Fibroblast of skin of left biceps (primary cell): ENCODE measurements around the gene LETM1.

ENCODE experiments used
- DNase-seq, 2 experiments: peaks; one replicate each; pipeline ENCODE4 v3.0.0-alpha.2; 2013; ENCODE audit warnings: low read depth in 2 of 2

The LETM1 gene

DNA sequence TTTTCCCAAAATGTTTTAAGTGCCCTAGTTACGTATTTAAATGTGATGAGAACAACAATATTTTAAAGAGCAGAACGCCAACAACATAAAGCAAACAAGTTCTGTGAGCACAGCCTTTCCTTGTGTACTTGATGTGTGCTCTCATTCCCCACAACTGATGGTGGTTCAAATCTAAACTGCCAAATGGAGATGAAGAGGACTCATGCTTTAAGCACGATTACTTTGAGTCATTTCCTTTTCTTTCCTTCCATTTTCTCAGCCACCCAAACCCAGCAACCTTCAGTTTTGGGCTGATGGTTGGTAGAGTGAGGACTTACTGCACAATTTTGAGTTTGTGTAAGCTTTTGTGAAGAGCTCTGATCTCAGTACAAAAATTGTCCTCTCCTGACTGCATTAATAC is 16.9 kb upstream of the LETM1 start:
- DNase-seq, result peak; percentile 24 to 25

DNA sequence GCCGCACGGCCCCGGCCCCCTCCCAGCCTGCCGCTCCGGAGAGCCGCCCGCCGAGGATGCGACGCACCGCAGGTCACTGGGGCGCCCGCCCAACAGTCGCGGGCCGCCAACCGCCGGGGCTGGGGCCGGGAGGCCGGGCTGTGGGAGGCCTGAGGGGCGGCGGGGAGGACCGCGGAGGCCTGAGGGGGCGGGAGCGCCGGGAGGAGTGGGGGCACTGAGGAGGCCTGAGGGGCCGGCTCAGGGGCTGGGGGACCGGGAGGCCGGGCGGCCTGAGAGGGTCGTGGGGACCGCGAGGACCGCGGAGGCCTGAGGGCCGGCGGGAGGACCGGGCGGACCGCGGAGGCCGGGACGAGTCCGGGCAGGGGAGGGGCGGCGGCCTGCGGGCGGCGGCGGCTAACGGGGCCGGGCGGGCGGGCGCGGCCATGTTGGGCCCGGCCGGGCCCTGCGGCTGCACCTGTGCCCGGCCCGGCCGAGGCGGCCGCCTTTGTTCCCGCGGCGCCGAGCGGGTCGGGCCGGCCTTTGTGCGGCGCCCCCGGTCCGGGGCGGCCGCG is 15.6 kb upstream of the LETM1 start:
- DNase-seq, result no peak

- DNase-seq, result peak; percentile 74 to 80
These were observed 14.9 kb upstream of the LETM1 start, which contains the start of gene NSD2 for GRCh38 chr4:1870578-1871443. Gene NSD2 (plus strand): TSS chr4:1871393. CDS start chr4:1900655, 29,262 bp downstream.

DNA sequence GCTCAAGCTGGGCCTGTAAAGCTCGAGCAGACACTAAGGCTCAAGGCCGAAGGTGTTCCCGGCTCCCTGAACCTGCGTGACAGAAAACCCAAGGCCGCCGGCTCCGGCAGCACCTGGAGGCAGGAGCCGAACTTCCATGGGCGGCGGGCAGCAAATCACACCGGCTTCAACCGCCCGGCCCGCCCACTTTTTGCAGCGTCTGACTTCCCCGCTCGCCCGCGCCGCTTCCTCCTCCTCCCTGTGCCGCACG is 14.3 kb upstream of the LETM1 start:
- DNase-seq, result peak in 1 of 2 experiments; percentile 25

DNA sequence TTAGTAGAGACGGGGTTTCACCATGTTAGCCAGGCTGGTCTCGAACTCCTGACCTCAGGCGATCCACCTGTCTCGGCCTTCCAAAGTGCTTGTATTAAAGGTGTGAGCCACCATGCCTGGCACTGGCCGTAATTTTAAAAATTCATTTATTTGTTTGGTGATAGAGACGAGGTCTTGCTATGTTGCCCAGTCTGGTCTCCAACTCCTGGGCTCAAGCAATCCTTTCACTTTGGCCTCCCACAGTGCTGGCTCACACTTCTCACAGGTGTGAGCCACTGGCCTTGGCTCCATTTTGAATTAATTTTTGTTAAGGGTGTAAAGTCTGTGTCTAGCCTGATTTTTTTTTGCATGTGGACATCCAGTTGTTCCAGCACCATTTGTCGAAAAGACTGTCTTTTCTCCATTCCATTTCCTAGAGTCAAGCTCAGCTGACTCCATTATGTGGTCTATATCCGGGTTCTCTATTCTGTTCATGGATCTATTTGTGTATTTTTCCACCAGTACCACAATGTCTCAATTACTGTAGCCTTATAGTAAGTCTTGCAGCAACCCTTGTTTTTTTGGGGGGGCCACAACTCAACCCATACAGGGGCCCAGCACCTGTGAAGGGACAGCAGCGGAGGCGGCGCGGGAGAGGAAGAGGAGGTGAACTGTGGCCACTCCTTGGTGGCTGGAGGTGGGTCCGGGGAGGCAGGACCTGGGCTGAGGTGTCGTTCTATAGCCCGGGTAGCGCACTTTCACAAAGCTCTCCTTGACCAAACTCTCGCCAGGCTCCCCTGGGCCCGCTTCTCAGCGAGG is 13.8 kb upstream of the LETM1 start:
- no peak for DNase-seq

- DNase-seq, result no peak
These were observed 13.0 kb upstream of the LETM1 start for GRCh38 chr4:1868912-1869311.

DNA sequence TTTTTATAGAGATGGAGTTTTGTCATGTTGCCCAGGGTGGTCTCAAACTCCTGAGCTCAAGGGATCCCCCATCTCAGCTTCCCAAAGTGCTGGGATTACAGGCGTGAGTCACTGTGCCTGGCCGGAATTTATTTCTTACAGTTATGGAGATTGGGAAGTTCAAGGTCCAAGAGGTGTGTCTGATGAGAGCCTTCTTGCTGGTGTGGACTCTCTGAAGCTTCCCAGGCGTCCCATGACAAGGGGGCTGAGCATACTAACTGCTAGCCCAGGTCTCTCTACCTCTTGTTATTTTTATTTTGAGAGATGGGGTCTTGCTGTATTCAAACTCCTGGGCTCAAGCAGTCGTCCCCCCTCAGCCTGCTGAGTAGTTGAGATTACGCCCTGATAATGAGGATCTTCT is 12.3 kb upstream of the LETM1 start:
- DNase-seq, result no peak

- DNase-seq, result no peak
These were observed 10.3 kb upstream of the LETM1 start for GRCh38 chr4:1866189-1866661.

GRCh38 chr4:1864076-1865008 is 8.4 kb upstream of the LETM1 start:
- no peak for DNase-seq

DNA sequence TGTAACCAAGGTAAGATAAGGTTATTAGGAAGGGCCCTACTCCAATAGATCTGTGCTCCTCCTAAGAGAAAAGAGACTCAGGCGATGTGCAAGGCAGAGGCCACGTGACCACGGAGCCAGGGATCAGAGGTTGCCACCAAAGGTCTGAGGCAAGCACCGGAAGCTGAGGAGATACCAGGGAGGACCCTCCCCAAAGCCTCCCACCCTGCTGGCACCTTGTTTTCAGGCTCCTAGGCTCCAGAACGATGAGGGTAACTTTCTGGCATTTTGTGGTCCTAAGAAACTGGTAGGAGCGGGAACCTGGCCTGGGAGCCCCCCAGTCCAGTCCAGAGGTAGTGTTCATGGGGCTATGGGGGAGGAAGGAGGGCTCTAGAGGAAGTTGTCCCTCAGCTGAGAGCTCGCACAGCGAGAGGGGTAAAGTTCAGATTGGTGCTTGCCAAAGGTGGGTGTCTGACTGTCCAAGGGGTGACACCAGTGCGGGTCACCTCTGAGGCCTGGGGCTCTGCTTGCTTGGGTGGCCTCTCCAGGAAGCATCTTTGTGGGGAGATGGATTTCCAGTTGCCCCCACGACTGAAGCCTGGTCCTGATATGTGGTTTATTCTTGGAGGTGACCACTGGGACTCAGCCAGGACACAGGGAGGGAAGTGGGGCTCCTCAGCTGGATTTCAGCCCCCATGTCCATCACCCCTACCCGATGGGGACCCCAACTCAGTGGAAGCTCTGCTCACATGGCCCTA is 7.5 kb upstream of the LETM1 start:
- DNase-seq, result no peak

GRCh38 chr4:1862961-1863296 is 7.0 kb upstream of the LETM1 start:
- no peak for DNase-seq

GRCh38 chr4:1862055-1862911 is 6.3 kb upstream of the LETM1 start:
- DNase-seq, result no peak

DNA sequence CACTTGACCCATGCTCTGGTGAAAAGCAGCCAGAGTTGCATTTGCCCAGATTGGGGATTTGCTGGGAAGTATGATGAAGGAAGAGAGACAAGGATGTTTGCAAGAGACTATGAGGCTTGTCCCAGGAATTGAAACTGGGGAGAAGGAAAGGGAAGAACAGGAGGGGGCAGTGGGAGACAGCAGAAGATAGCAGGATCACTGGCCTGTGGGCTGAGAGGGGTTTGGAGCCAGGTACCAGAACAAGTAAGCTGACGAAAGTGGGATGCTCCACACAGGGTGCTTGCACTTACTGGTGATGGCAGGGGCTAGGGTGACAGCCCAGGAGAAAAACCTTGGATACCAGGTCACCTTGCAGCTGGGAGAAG is 3.4 kb upstream of the LETM1 start:
- no peak for DNase-seq

- no peak for DNase-seq
These were observed 2.0 kb upstream of the LETM1 start for GRCh38 chr4:1857931-1858330.

GRCh38 chr4:1856943-1857699 is 1.2 kb upstream of the LETM1 start:
- DNase-seq, result no peak

- DNase-seq, result no peak
These were observed 454 bp downstream of the LETM1 start for GRCh38 chr4:1855333-1856070.

- no peak for DNase-seq
These were observed 1.2 kb downstream of the LETM1 start for GRCh38 chr4:1854752-1855151.

DNA sequence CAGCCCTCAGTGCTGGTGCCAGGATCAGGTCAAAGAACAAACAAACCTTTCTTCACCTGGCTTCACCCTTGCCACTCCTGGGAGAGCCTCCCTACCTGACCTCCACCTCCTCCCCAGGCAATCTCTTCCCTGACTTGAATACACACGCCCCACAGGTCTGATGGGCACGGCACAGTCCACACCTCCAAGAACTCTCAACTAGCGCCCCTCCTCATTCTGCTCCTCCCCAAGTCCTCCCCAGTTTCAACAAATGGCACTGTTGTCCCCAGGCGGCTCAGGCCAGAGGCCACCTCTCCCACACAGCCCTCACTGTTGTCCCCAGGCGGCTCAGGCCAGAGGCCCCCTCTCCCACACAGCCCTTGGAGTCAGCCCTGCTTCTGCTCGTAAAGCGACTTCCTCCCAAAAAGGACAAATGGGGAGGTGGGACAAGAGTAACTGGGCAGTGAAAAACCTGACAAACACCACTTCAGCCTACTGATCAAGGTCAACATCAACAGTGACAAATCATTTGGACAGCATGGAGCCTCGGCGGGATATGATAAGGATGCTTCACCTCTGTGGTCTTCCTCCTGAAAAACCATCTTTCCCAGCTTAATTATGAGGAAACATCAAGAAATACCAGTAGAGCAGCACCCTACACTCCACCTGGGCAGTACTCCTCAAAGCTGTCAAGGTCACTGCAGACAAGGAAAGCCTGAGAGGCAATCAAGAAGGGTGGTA is 2.9 kb downstream of the LETM1 start:
- no peak for DNase-seq
